ENCODE results near the gene PRKCE. TPM values are rescaled to one million over a fixed set of nuclear protein-coding genes. Genes with fewer than 3 reads are reported as not detected.

The PRKCE gene
- total and polyA plus RNA-seq, 4 donors, result 2.5 to 38.6 (median 5.8) TPM

DNA sequence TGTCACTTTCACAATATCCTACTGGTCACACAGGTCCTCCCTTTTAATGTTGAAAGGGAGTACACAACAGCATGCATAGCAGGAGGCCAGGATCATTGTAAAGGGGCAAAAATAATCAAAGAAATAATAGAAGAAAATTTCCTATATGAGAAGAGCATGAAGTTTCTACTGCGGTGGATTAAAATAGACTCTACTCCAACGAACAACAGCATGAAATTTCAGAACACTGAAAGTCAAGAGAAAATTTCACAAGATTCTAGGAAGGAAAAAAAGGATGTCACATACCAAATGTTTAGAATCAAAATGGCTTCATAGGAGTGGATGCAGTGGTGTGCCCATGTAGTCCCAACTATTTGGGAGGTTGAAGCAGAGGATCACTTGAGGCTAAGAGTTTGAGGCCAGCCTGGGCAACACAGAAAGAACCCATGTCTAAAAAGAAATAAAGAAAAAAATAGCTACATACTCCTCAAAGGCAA lies 573.7 kb downstream of the PRKCE start:
- Histone ChIP-seq H3K4me3 (ENCODE audit: low read depth in 1 of 3, low read length in 3 of 3) (no peak overlapping the region), H3K27ac (ENCODE audit: low read depth in 1 of 2, low read length in 2 of 2) (peak overlapping the region in 1 of 2 donors; percentile 35), H3K9ac (ENCODE audit: low read depth in 1 of 2, low read length in 2 of 2) (no peak overlapping the region), H3K27me3 (ENCODE audit: control insufficient read depth in 4 of 4, insufficient read depth in 4 of 4, low read length in 3 of 4) (no peaks in the 10 kb centered on the region), H3K9me3 (ENCODE audit: control insufficient read depth in 4 of 4, low read length in 3 of 4) (no peaks in the 10 kb centered on the region), H3K36me3 (ENCODE audit: control insufficient read depth in 4 of 4, insufficient read depth in 3 of 4, low read depth in 1 of 4, low read length in 3 of 4) (no peaks in the 10 kb centered on the region), H3K4me1 (ENCODE audit: control insufficient read depth in 4 of 4, insufficient read depth in 4 of 4, low read length in 3 of 4) (peaks cover 0 to 13% (median 11%) of the 10 kb centered on the region in 4 donors)
- no peak for DNase-seq (ENCODE audit: low spot score)
- 91% methylated on average over 2 of the region's 2 CpGs for WGBS
- no peak for TF ChIP-seq HNF4A (conservative IDR thresholded peaks at IDR 0.05)

DNA sequence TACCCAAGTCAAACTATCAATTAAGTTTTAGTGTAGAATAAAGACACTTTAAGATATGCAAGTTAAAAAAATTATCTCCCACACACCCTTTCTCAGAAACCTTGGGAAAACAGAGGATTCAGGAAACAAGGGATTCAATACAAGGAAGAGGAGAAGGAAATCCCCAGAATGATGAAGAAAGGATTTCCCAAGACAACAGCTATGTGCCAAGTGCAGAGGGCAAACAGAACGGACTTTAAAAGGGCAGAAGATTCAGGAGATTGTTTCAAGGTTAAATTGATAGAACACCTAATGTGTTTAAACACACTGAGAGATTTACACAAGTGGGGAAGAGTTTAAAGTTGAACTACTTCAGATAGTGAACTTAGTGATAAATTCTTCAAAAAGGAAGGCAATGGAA lies 574.3 kb downstream of the PRKCE start:
- Histone ChIP-seq H3K36me3 (ENCODE audit: control insufficient read depth in 4 of 4, insufficient read depth in 3 of 4, low read depth in 1 of 4, low read length in 3 of 4) (no peaks in the 10 kb centered on the region), H3K9ac (ENCODE audit: low read depth in 1 of 2, low read length in 2 of 2) (no peak overlapping the region), H3K27me3 (ENCODE audit: control insufficient read depth in 4 of 4, insufficient read depth in 4 of 4, low read length in 3 of 4) (no peaks in the 10 kb centered on the region), H3K9me3 (ENCODE audit: control insufficient read depth in 4 of 4, low read length in 3 of 4) (no peaks in the 10 kb centered on the region), H3K27ac (ENCODE audit: low read depth in 1 of 2, low read length in 2 of 2) (no peak overlapping the region), H3K4me1 (ENCODE audit: control insufficient read depth in 4 of 4, insufficient read depth in 4 of 4, low read length in 3 of 4) (peaks cover 0 to 18% (median 16%) of the 10 kb centered on the region in 4 donors), H3K4me3 (ENCODE audit: low read depth in 1 of 3, low read length in 3 of 3) (no peak overlapping the region)
- TF ChIP-seq GABPA (IDR thresholded peaks at IDR 0.05 in 1 of 2, conservative IDR thresholded peaks at IDR 0.05 in 1 of 2), result no peak
- no peak for TF ChIP-seq HNF4G (IDR thresholded peaks at IDR 0.05)
- TF ChIP-seq SP1 (IDR thresholded peaks at IDR 0.05), result no peak
- TF ChIP-seq, protein P1, sequence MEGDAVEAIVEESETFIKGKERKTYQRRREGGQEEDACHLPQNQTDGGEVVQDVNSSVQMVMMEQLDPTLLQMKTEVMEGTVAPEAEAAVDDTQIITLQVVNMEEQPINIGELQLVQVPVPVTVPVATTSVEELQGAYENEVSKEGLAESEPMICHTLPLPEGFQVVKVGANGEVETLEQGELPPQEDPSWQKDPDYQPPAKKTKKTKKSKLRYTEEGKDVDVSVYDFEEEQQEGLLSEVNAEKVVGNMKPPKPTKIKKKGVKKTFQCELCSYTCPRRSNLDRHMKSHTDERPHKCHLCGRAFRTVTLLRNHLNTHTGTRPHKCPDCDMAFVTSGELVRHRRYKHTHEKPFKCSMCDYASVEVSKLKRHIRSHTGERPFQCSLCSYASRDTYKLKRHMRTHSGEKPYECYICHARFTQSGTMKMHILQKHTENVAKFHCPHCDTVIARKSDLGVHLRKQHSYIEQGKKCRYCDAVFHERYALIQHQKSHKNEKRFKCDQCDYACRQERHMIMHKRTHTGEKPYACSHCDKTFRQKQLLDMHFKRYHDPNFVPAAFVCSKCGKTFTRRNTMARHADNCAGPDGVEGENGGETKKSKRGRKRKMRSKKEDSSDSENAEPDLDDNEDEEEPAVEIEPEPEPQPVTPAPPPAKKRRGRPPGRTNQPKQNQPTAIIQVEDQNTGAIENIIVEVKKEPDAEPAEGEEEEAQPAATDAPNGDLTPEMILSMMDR (IDR thresholded peaks at IDR 0.05; ENCODE audit: low read depth, low read length, missing input control), result no peak
- peak in 1 of 2 donors; percentile 23 for TF ChIP-seq HNF4A (conservative IDR thresholded peaks at IDR 0.05)
- TF ChIP-seq, protein P2, sequence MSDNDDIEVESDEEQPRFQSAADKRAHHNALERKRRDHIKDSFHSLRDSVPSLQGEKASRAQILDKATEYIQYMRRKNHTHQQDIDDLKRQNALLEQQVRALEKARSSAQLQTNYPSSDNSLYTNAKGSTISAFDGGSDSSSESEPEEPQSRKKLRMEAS (IDR thresholded peaks at IDR 0.05), result no peak
- peak in 1 of 2 donors; percentile 24 for TF ChIP-seq RXRA (IDR thresholded peaks at IDR 0.05)
- TF ChIP-seq, protein P3, sequence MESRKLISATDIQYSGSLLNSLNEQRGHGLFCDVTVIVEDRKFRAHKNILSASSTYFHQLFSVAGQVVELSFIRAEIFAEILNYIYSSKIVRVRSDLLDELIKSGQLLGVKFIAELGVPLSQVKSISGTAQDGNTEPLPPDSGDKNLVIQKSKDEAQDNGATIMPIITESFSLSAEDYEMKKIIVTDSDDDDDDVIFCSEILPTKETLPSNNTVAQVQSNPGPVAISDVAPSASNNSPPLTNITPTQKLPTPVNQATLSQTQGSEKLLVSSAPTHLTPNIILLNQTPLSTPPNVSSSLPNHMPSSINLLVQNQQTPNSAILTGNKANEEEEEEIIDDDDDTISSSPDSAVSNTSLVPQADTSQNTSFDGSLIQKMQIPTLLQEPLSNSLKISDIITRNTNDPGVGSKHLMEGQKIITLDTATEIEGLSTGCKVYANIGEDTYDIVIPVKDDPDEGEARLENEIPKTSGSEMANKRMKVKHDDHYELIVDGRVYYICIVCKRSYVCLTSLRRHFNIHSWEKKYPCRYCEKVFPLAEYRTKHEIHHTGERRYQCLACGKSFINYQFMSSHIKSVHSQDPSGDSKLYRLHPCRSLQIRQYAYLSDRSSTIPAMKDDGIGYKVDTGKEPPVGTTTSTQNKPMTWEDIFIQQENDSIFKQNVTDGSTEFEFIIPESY (IDR thresholded peaks at IDR 0.05), result no peak
- TF ChIP-seq EGR1 (IDR thresholded peaks at IDR 0.05; ENCODE audit: low read depth in 2 of 2), result no peak
- TF ChIP-seq RAD21 (IDR thresholded peaks at IDR 0.05), result peak in 1 of 2 donors; percentile 15
- TF ChIP-seq YY1 (IDR thresholded peaks at IDR 0.05), result no peak
- no peak for TF ChIP-seq TAF1 (conservative IDR thresholded peaks at IDR 0.05)
- TF ChIP-seq, protein P4, sequence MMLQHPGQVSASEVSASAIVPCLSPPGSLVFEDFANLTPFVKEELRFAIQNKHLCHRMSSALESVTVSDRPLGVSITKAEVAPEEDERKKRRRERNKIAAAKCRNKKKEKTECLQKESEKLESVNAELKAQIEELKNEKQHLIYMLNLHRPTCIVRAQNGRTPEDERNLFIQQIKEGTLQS (IDR thresholded peaks at IDR 0.05), result no peak
- peak; percentile 56 for TF ChIP-seq NR2F2 (IDR thresholded peaks at IDR 0.05)
- no peak for TF ChIP-seq FOXA2 (IDR thresholded peaks at IDR 0.05)
- TF ChIP-seq JUND (IDR thresholded peaks at IDR 0.05), result no peak
- TF ChIP-seq FOXA1 (IDR thresholded peaks at IDR 0.05), result no peak
- TF ChIP-seq, protein P5, sequence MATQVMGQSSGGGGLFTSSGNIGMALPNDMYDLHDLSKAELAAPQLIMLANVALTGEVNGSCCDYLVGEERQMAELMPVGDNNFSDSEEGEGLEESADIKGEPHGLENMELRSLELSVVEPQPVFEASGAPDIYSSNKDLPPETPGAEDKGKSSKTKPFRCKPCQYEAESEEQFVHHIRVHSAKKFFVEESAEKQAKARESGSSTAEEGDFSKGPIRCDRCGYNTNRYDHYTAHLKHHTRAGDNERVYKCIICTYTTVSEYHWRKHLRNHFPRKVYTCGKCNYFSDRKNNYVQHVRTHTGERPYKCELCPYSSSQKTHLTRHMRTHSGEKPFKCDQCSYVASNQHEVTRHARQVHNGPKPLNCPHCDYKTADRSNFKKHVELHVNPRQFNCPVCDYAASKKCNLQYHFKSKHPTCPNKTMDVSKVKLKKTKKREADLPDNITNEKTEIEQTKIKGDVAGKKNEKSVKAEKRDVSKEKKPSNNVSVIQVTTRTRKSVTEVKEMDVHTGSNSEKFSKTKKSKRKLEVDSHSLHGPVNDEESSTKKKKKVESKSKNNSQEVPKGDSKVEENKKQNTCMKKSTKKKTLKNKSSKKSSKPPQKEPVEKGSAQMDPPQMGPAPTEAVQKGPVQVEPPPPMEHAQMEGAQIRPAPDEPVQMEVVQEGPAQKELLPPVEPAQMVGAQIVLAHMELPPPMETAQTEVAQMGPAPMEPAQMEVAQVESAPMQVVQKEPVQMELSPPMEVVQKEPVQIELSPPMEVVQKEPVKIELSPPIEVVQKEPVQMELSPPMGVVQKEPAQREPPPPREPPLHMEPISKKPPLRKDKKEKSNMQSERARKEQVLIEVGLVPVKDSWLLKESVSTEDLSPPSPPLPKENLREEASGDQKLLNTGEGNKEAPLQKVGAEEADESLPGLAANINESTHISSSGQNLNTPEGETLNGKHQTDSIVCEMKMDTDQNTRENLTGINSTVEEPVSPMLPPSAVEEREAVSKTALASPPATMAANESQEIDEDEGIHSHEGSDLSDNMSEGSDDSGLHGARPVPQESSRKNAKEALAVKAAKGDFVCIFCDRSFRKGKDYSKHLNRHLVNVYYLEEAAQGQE (IDR thresholded peaks at IDR 0.05), result no peak
- WGBS, result 22% methylated on average over 1 of the region's 1 CpG
- no peak for DNase-seq (ENCODE audit: low spot score)

Measured in liver (tissue), 9 donors.